Measurements from ENCODE around the gene AEBP2. TPM values are rescaled to one million over a fixed set of nuclear protein-coding genes. Genes with fewer than 3 reads are reported as not detected.

The AEBP2 gene
- total and polyA plus RNA-seq, 9 of the 15 experiments (the other 6 are each of a cell fraction or from before 2014, with no cell fraction given) = 5.7 to 43.7 (median 10.3) TPM

DNA sequence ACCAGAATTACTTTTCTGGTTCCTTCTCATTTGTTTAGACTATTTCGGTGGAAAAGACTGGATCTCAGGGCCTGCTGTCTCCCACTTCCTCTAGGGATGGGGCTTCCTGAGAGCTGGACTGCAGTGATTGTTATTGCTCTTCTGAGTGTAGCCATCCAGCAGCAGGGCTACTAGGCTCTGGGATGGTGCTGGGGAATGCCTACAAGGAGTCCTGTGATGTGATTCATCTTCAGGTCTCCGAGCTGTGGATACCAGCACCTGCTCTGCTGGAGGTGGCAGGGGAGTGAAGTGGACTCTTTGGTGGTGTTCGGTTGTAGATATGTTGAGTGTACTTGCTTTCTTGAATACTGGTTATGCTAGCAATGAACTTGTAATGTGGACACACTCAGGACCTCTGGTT is 42.7 kb downstream of the AEBP2 start:
- BruUV-seq (replicated peaks) = no TSS peak
- Histone ChIP-seq H3K9ac (ENCODE audit: insufficient read depth in 1 of 2, low read depth in 2 of 2, low read length in 2 of 2) (no peak overlapping the region), H2AFZ (ENCODE audit: low read depth, low read length) (no peak overlapping the region), H3K4me2 (ENCODE audit: insufficient read depth, low read length) (peak overlapping the region; percentile 64), H3K79me2 (ENCODE audit: control insufficient read depth, insufficient read depth, low read length) (peaks cover 66% of the 10 kb centered on the region), H3K27me3 (ENCODE audit: control insufficient read depth in 2 of 2, insufficient read depth in 2 of 2, low read length in 2 of 2) (no peaks in the 10 kb centered on the region), H3K9me1 (ENCODE audit: control insufficient read depth, insufficient read depth, low read length) (no peaks in the 10 kb centered on the region), H3K4me3 (no peak overlapping the region), H3K36me3 (ENCODE audit: control insufficient read depth, insufficient read depth, low read length) (peaks cover 16% of the 10 kb centered on the region; the same call in 2 of the 3 replicates), H3K27ac (ENCODE audit: extremely low read depth, low read depth, low read length) (no peak overlapping the region), H4K20me1 (replicated peaks; ENCODE audit: control insufficient read depth, insufficient read depth, low read length) (peaks cover 9% of the 10 kb centered on the region; the same call in 1 of the 2 replicates), H3K4me1 (replicated peaks in 1 of 2; ENCODE audit: control insufficient read depth in 2 of 2, insufficient read depth in 2 of 2, low read length in 2 of 2) (peaks cover 0 to 15% of the 10 kb centered on the region in 2 experiments; a peak in 2 of 5 replicates), H3K9me3 (replicated peaks; ENCODE audit: control insufficient read depth, insufficient read depth, low read depth, low read length) (no peaks in the 10 kb centered on the region)
- no peak for TF ChIP-seq SMAD1 (IDR thresholded peaks at IDR 0.05; ENCODE audit: low read depth, low read length, partially characterized antibody)
- TF ChIP-seq GTF2B (IDR thresholded peaks at IDR 0.05; ENCODE audit: extremely low read depth, insufficient read length) = no peak
- no peak for TF ChIP-seq ILK (tag; IDR thresholded peaks at IDR 0.05; ENCODE audit: borderline replicate concordance, low read depth)
- TF ChIP-seq GTF2F1 (IDR thresholded peaks at IDR 0.05; ENCODE audit: low read depth, low read length) = no peak
- no peak for TF ChIP-seq KLF1 (tag; IDR thresholded peaks at IDR 0.05)
- no peak for TF ChIP-seq SIRT6 (IDR thresholded peaks at IDR 0.05; ENCODE audit: low read depth, low read length)
- TF ChIP-seq PPARD (CRISPR knock-in tag; IDR thresholded peaks at IDR 0.05) = no peak
- no peak for TF ChIP-seq TAF9B (IDR thresholded peaks at IDR 0.05; ENCODE audit: partially characterized antibody)
- no peak for TF ChIP-seq FOXP1 (CRISPR knock-in tag; IDR thresholded peaks at IDR 0.05)
- TF ChIP-seq, protein P1, sequence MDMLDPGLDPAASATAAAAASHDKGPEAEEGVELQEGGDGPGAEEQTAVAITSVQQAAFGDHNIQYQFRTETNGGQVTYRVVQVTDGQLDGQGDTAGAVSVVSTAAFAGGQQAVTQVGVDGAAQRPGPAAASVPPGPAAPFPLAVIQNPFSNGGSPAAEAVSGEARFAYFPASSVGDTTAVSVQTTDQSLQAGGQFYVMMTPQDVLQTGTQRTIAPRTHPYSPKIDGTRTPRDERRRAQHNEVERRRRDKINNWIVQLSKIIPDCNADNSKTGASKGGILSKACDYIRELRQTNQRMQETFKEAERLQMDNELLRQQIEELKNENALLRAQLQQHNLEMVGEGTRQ (CRISPR knock-in tag; IDR thresholded peaks at IDR 0.05) = no peak
- no peak for TF ChIP-seq CCNT2 (IDR thresholded peaks at IDR 0.05; ENCODE audit: borderline replicate concordance, extremely low read depth, insufficient read length, low read depth, low read length)
- DNase-seq (ENCODE audit: extremely low read depth in 1 of 4, low spot score in 3 of 4) (no peak), FAIRE-seq (no peak), ATAC-seq (no peak; the same call in 2 of the 3 replicates)
- ChIA-PET POLR2A (no interaction called here), CTCF (ENCODE audit: low intra/inter-chr PET ratio) (no interaction called here)
- intact Hi-C loops (cut with micrococcal nuclease) = no loop called here
- in situ Hi-C loops (cut with MboI) = no loop called here
- WGBS (ENCODE audit: insufficient coverage, low coverage, missing lambda C conversion rate) = 73% methylated on average over 3 of the region's 3 CpGs

Measured in K562 (cell line).